ENCODE measurements around the gene VTA1.

The VTA1 gene

GRCh38 chr6:142254513-142254912 is 107.5 kb downstream of the VTA1 start:
- Histone ChIP-seq H3K23ac (ENCODE audit: low read length in 2 of 2) (no peak overlapping the region), H2BK5ac (ENCODE audit: low read depth, low read length, poor library complexity, severe bottlenecking) (no peak overlapping the region), H3K4ac (ENCODE audit: low read depth in 1 of 2, low read length in 2 of 2) (no peak overlapping the region), H2AK5ac (ENCODE audit: low read length, severe bottlenecking) (no peak overlapping the region), H3K36me3 (ENCODE audit: control insufficient read depth in 1 of 2, insufficient read depth in 2 of 2, low read depth in 1 of 2, low read length in 2 of 2) (no peaks in the 10 kb centered on the region), H2BK12ac (ENCODE audit: low read length in 2 of 2) (no peak overlapping the region), H3K9ac (ENCODE audit: low read length) (no peak overlapping the region), H4K8ac (ENCODE audit: low read length) (no peak overlapping the region), H3K18ac (ENCODE audit: low read depth in 1 of 2, low read length in 2 of 2) (no peak overlapping the region), H2BK15ac (ENCODE audit: low read depth, poor library complexity, severe bottlenecking) (no peak overlapping the region), H3K27ac (ENCODE audit: low read length, poor library complexity, severe bottlenecking) (no peak overlapping the region), H3K9me3 (ENCODE audit: control insufficient read depth, low read length) (no peaks in the 10 kb centered on the region), H3K4me3 (ENCODE audit: insufficient read depth in 1 of 2, low read depth in 1 of 2, low read length in 2 of 2) (no peak overlapping the region), H3K4me1 (ENCODE audit: control insufficient read depth, insufficient read depth, low read depth, low read length) (no peaks in the 10 kb centered on the region), H3K27me3 (ENCODE audit: control insufficient read depth in 1 of 2, insufficient read depth in 1 of 2, low read length in 2 of 2) (no peaks in the 10 kb centered on the region), H3K4me2 (ENCODE audit: low read length, poor library complexity, severe bottlenecking) (no peak overlapping the region), H3K79me1 (replicated peaks; ENCODE audit: low read length, poor library complexity, severe bottlenecking) (no peaks in the 10 kb centered on the region), H3K14ac (ENCODE audit: low read length in 2 of 2) (no peak overlapping the region), H4K91ac (ENCODE audit: low read length) (no peak overlapping the region), H2AFZ (ENCODE audit: low read depth, low read length) (no peak overlapping the region), H2BK120ac (ENCODE audit: low read depth, low read length) (no peak overlapping the region)
- no peak for DNase-seq
- 88% methylated on average over 4 of the region's 6 CpGs for WGBS

- Histone ChIP-seq H3K14ac (ENCODE audit: low read length in 2 of 2) (no peak overlapping the region), H3K27ac (ENCODE audit: low read length, poor library complexity, severe bottlenecking) (no peak overlapping the region), H2BK5ac (ENCODE audit: low read depth, low read length, poor library complexity, severe bottlenecking) (no peak overlapping the region), H2AK5ac (ENCODE audit: low read length, severe bottlenecking) (no peak overlapping the region), H3K4me2 (ENCODE audit: low read length, poor library complexity, severe bottlenecking) (no peak overlapping the region), H3K4me1 (ENCODE audit: control insufficient read depth, insufficient read depth, low read depth, low read length) (no peaks in the 10 kb centered on the region), H2AFZ (ENCODE audit: low read depth, low read length) (no peak overlapping the region), H4K91ac (ENCODE audit: low read length) (no peak overlapping the region), H3K9me3 (ENCODE audit: control insufficient read depth, low read length) (no peaks in the 10 kb centered on the region), H3K4me3 (ENCODE audit: insufficient read depth in 1 of 2, low read depth in 1 of 2, low read length in 2 of 2) (no peak overlapping the region), H2BK15ac (ENCODE audit: low read depth, poor library complexity, severe bottlenecking) (no peak overlapping the region), H4K8ac (ENCODE audit: low read length) (no peak overlapping the region), H3K79me1 (replicated peaks; ENCODE audit: low read length, poor library complexity, severe bottlenecking) (no peaks in the 10 kb centered on the region), H3K23ac (ENCODE audit: low read length in 2 of 2) (no peak overlapping the region), H3K4ac (ENCODE audit: low read depth in 1 of 2, low read length in 2 of 2) (no peak overlapping the region), H3K36me3 (ENCODE audit: control insufficient read depth in 1 of 2, insufficient read depth in 2 of 2, low read depth in 1 of 2, low read length in 2 of 2) (no peaks in the 10 kb centered on the region), H3K18ac (ENCODE audit: low read depth in 1 of 2, low read length in 2 of 2) (no peak overlapping the region), H2BK12ac (ENCODE audit: low read length in 2 of 2) (no peak overlapping the region), H3K27me3 (ENCODE audit: control insufficient read depth in 1 of 2, insufficient read depth in 1 of 2, low read length in 2 of 2) (no peaks in the 10 kb centered on the region), H3K9ac (ENCODE audit: low read length) (no peak overlapping the region), H2BK120ac (ENCODE audit: low read depth, low read length) (no peak overlapping the region)
- no peak for DNase-seq
- WGBS, result no CpG with 5 or more reads among the region's 2 CpGs
These were observed 108.7 kb downstream of the VTA1 start for GRCh38 chr6:142255785-142256184.

GRCh38 chr6:142258305-142258704 is 111.2 kb downstream of the VTA1 start:
- H2AFZ ChIP-seq (ENCODE audit: low read depth, low read length), result no peak overlapping the region
- H3K4me3 ChIP-seq (ENCODE audit: insufficient read depth in 1 of 2, low read depth in 1 of 2, low read length in 2 of 2), result no peak overlapping the region
- no peak overlapping the region for H3K18ac ChIP-seq (ENCODE audit: low read depth in 1 of 2, low read length in 2 of 2)
- no peaks in the 10 kb centered on the region for H3K27me3 ChIP-seq (ENCODE audit: control insufficient read depth in 1 of 2, insufficient read depth in 1 of 2, low read length in 2 of 2)
- no peak overlapping the region for H3K4me2 ChIP-seq (ENCODE audit: low read length, poor library complexity, severe bottlenecking)
- H3K23ac ChIP-seq (ENCODE audit: low read length in 2 of 2), result no peak overlapping the region
- no peak overlapping the region for H2BK5ac ChIP-seq (ENCODE audit: low read depth, low read length, poor library complexity, severe bottlenecking)
- no peaks in the 10 kb centered on the region for H3K4me1 ChIP-seq (ENCODE audit: control insufficient read depth, insufficient read depth, low read depth, low read length)
- H3K9ac ChIP-seq (ENCODE audit: low read length), result no peak overlapping the region
- H3K9me3 ChIP-seq (ENCODE audit: control insufficient read depth, low read length), result no peaks in the 10 kb centered on the region
- no peak overlapping the region for H4K8ac ChIP-seq (ENCODE audit: low read length)
- H4K91ac ChIP-seq (ENCODE audit: low read length), result no peak overlapping the region
- no peak overlapping the region for H2BK15ac ChIP-seq (ENCODE audit: low read depth, poor library complexity, severe bottlenecking)
- no peak overlapping the region for H3K4ac ChIP-seq (ENCODE audit: low read depth in 1 of 2, low read length in 2 of 2)
- WGBS, result 90% methylated on average over 6 of the region's 6 CpGs
- no peak overlapping the region for H3K14ac ChIP-seq (ENCODE audit: low read length in 2 of 2)
- no peak overlapping the region for H2BK12ac ChIP-seq (ENCODE audit: low read length in 2 of 2)
- no peak overlapping the region for H2AK5ac ChIP-seq (ENCODE audit: low read length, severe bottlenecking)
- no peak for DNase-seq
- no peaks in the 10 kb centered on the region for H3K36me3 ChIP-seq (ENCODE audit: control insufficient read depth in 1 of 2, insufficient read depth in 2 of 2, low read depth in 1 of 2, low read length in 2 of 2)
- no peak overlapping the region for H2BK120ac ChIP-seq (ENCODE audit: low read depth, low read length)
- H3K27ac ChIP-seq (ENCODE audit: low read length, poor library complexity, severe bottlenecking), result no peak overlapping the region
- H3K79me1 ChIP-seq (replicated peaks; ENCODE audit: low read length, poor library complexity, severe bottlenecking), result no peaks in the 10 kb centered on the region

GRCh38 chr6:142258757-142259156 is 111.7 kb downstream of the VTA1 start:
- no peak overlapping the region for H3K18ac ChIP-seq (ENCODE audit: low read depth in 1 of 2, low read length in 2 of 2)
- over 99% methylated on average over 7 of the region's 8 CpGs for WGBS
- H3K27ac ChIP-seq (ENCODE audit: low read length, poor library complexity, severe bottlenecking), result no peak overlapping the region
- no peak overlapping the region for H4K91ac ChIP-seq (ENCODE audit: low read length)
- no peak overlapping the region for H2BK120ac ChIP-seq (ENCODE audit: low read depth, low read length)
- no peak overlapping the region for H2BK12ac ChIP-seq (ENCODE audit: low read length in 2 of 2)
- H3K9ac ChIP-seq (ENCODE audit: low read length), result no peak overlapping the region
- no peaks in the 10 kb centered on the region for H3K4me1 ChIP-seq (ENCODE audit: control insufficient read depth, insufficient read depth, low read depth, low read length)
- no peak overlapping the region for H2AFZ ChIP-seq (ENCODE audit: low read depth, low read length)
- H3K79me1 ChIP-seq (replicated peaks; ENCODE audit: low read length, poor library complexity, severe bottlenecking), result no peaks in the 10 kb centered on the region
- no peak overlapping the region for H3K23ac ChIP-seq (ENCODE audit: low read length in 2 of 2)
- DNase-seq, result no peak
- no peaks in the 10 kb centered on the region for H3K9me3 ChIP-seq (ENCODE audit: control insufficient read depth, low read length)
- H4K8ac ChIP-seq (ENCODE audit: low read length), result no peak overlapping the region
- no peak overlapping the region for H2BK15ac ChIP-seq (ENCODE audit: low read depth, poor library complexity, severe bottlenecking)
- no peak overlapping the region for H3K4me2 ChIP-seq (ENCODE audit: low read length, poor library complexity, severe bottlenecking)
- no peaks in the 10 kb centered on the region for H3K36me3 ChIP-seq (ENCODE audit: control insufficient read depth in 1 of 2, insufficient read depth in 2 of 2, low read depth in 1 of 2, low read length in 2 of 2)
- no peak overlapping the region for H3K14ac ChIP-seq (ENCODE audit: low read length in 2 of 2)
- H3K27me3 ChIP-seq (ENCODE audit: control insufficient read depth in 1 of 2, insufficient read depth in 1 of 2, low read length in 2 of 2), result no peaks in the 10 kb centered on the region
- H2BK5ac ChIP-seq (ENCODE audit: low read depth, low read length, poor library complexity, severe bottlenecking), result no peak overlapping the region
- no peak overlapping the region for H3K4ac ChIP-seq (ENCODE audit: low read depth in 1 of 2, low read length in 2 of 2)
- no peak overlapping the region for H2AK5ac ChIP-seq (ENCODE audit: low read length, severe bottlenecking)
- H3K4me3 ChIP-seq (ENCODE audit: insufficient read depth in 1 of 2, low read depth in 1 of 2, low read length in 2 of 2), result no peak overlapping the region
